ENCODE results near the gene SMIM1.
"Not testable (repeated sequence)": the region's sequence is repeated elsewhere in the genome, so short reads cannot be mapped to it uniquely, and the experiment has no call there.

The SMIM1 gene

GRCh38 chr1:3738943-3739342 lies 33.6 kb upstream of the SMIM1 start:
- DNase-seq, result no peak

DNA sequence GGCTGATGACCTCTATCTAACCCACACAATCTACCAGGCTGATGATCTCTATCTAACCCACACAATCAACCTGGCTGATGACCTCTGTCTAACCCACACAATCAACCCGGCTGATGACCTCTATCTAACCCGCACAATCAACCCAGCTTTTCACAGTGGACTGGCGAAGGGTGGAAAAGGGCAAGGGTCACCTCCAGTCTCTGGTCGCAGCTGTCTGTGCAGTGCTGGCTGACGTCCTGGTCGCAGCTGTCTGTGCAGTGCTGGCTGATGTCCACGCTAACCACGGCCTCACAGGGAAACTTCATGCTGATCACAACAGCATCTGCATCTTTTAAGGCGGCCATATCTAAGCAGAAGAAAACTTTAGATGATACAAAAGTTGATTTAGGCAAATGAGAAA lies 32.5 kb upstream of the SMIM1 start:
- no peak for DNase-seq

DNA sequence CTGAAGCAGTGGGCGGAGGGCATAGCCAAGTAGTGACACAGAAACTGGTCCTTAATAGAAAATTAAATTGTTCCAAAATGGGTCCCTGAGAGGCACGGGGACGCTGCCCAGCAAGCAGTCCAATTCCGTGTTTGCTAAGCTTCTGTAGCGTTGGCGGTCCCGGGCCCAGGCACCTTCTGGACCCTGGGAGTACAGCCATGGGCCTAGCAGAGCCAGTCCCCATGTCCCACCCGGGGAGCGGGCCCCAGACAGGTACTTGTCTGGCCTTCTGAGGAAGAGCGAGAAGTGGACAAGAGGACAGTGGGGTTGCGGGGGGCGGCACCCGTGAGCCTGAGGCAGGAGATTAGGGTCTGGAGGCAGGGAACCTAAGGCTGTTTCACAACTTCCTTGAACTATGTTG lies 31.8 kb upstream of the SMIM1 start:
- no peak for DNase-seq

GRCh38 chr1:3741566-3742438 lies 30.7 kb upstream of the SMIM1 start:
- DNase-seq, result no peak

DNA sequence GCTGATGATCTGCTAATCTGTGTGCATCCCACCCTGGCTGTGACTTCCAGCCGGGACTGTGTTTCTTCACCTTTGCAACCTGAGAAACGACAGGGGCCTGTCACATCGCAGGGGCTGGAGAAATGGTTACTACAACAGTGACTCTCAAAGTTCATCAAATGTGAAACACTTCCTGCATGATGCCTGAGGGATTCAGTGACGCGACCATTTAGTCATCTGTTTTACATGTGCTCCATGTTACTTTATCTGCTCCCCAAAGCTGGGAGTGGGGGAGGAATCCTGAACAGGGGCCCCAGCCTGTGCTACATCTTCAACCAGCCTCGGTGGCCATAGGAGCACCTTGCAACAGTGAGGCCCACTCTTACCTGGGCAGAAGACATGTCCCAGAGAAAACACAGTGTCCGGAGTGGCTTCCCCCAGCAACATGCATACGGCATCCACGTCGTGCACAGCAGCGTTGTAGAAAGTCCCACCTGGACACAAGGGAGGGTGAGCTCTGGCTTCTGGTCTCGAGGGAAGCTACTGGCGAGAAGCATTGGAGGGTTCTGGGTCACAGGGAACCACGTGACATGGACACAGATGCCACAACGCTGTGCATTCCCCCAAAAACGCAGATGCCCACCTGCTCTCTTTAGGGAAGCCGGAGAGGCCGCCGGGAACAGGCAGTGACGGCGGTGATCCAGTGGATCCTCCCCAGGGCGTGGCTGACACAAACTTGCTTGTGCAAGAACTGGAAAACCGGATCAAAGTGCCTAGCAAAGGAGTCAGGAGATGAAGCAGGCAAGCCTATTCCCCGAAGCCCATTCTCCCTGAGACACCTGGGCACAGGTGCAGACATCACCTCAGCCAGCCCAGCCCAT lies 29.9 kb upstream of the SMIM1 start:
- DNase-seq, result no peak

DNA sequence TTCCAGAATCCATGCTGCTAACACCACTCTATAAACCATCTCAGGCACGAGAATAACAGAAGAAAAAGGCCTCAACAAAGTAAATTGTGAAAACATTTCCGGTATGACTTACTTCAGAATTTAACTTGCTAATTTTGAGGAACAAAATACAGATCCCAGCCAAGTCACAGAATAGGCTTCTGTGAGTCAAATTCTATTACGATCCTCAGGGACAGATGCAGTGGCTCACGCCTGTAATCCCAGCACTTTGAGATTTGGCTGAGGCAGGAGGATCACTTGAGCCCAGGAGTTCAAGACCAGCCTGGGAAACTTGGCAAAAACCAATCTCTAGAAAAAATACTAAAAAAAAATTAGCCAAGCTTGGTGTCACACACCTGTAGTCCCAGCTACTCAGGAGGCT lies 29.1 kb upstream of the SMIM1 start:
- DNase-seq, result no peak

- DNase-seq, result no peak
These were observed 28.7 kb upstream of the SMIM1 start for GRCh38 chr1:3743826-3744225.

- no peak for DNase-seq
These were observed 27.9 kb upstream of the SMIM1 start for GRCh38 chr1:3744646-3745045.

- DNase-seq, result no peak
These were observed 27.5 kb upstream of the SMIM1 start for GRCh38 chr1:3745071-3745470.

DNA sequence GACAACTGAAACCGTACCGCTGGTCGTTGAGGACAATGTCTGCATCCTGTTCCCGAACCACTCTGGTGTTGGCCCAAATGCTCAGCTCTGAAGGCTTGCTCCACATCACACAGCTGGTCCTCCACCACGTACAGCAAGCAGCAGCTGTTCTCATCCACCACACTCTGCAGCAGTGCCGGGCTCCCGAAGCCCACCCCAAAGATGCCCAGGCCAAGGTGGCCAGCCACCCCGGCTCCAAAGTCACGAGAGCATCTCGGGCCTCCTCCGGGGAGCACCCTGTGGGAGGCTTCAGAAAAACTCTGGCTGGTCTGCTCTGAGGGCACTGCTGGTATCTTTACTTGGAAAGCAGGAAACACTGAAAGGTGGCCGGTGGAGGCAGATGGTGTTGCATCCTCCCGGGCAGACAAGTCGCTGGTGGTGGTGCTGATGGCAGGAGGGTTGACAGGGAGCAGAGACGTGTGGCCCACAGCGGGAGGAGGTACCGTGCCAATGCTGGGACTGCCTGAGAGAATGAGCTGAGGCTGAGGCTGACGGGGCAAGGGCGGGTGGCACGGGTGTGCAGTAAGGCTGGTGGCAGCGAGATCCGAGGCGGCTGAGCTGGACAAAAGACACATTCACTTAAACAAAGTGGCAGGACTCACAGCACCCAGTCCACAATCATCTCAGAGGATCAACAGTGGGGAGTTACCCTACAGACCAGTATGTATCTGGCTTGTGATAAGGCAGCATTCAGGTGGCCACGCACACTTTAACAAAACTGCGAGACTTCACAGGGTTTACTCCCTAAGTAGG lies 26.8 kb upstream of the SMIM1 start:
- DNase-seq, result no peak

DNA sequence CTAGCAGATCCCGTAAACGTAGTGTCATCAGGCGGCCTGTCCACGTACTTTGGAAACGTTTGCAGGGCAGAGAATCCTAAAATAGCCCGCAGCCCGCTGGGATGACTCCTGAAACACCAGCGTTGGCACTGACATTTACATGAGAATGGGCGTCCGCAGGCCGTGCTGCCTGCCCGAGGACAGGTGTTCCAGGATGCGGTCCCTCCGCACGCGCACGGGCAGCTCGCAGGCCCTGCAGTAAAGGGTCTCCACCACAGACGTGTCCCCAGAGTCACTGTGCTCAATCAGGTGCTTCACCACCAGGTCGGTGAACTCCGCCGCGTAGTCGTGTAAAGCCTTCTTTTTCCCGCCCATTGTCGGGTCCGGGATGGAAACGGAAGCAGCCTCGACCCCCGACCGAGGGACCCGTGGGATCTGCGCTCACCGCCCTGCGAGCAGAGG lies 26.1 kb upstream of the SMIM1 start:
- no peak for DNase-seq

DNA sequence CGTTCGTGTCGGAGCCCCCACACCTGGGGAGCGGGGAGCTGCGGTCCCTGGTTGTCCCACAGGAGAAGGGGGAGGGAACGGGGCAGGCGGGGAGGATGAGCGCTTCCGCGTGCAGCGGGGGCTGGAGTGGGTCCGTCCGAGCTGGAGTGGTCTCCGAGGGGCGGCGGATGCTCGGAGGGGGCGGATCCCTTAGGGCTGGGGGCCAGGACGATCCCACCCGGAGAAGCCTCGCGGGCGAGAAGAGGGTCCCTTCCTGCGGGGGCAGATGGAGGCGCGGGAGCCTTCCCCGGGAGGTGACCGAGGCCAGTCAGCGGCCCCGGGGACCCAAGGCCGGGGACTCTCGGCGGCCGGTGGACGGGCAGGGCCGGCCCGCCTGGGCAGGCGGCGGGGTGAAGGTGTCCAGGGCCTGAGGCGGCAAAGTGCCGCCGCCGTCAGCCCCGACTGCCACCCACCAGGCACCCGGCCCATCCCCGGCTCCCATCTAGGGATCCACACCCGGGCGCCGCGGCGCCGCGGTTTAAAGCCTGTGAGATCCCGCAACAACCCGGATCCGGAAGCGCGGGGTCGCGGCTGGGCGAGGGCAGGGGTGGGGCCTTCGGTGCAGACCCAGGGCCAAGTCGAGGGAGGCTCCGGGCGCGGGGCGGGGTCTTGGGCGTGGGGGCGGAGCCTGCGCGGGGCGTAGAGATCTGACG lies 25.6 kb upstream of the SMIM1 start:
- DNase-seq, result peak; percentile 54

- DNase-seq, result no peak
These were observed 25.1 kb upstream of the SMIM1 start for GRCh38 chr1:3747522-3747848.

DNA sequence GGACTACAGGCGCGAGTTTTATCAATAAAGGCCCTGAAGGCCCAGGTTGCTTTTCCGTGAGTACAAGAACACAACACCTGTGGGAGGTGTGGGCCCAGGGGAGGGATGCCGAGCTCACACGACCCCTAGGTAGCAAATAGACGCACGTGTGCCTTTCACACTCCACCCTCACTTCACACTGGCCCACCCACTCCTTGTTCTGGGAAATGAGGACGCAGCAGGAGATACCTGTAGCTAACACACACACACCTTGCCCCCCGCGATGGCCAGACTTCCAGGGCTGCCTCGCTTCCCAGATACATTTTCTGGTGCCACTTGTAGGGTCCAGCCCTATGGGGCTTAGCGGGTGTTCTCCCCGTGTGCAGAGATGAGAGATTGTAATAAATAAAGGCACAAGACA lies 24.6 kb upstream of the SMIM1 start:
- DNase-seq, result no peak

DNA sequence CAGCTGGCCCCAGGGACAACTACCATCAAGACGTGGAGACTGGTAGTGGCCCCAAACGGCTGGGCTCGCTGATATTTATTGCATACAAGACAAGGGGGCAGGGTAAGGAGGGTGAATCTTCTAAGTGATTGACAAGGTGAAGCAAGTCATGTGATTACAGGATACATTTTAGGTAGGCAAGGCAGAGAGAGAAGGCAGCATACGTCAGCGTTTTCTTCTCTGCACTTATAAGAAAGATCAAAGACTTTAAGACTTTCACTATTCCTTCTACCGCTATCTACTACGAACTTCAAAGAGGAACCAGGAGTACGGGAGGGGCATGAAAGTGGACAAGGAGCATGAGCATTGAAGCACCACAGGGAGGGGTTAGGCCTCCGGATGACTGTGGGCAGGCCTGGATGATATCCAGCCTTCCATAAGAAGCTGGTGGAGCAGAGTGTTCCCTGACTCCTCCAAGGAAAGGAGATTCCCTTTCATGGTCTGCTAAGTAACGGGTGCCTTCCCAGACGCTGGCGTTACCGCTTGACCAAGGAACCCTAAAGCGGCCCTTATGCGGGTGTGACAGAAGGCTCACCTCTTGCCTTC lies 24.1 kb upstream of the SMIM1 start:
- DNase-seq, result not testable (repeated sequence)

DNA sequence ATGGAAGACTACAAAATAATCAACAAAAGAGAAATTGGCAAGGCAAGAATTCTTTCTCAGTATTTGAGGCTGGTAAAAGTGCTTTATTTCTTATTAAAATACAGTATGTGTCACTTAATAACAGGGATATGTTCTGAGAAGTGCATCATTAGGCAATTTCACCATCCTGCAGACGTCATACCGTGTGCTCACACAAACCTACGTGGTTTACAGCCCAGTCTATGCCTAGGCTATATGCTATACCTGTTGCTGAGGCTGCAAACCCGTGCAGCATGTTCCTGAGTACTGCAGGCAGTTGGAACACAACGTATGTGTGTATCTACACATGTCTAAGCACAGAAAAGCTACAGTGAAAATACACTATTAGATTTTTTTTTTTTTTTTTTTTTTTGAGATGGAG lies 23.0 kb upstream of the SMIM1 start:
- DNase-seq, result no peak

DNA sequence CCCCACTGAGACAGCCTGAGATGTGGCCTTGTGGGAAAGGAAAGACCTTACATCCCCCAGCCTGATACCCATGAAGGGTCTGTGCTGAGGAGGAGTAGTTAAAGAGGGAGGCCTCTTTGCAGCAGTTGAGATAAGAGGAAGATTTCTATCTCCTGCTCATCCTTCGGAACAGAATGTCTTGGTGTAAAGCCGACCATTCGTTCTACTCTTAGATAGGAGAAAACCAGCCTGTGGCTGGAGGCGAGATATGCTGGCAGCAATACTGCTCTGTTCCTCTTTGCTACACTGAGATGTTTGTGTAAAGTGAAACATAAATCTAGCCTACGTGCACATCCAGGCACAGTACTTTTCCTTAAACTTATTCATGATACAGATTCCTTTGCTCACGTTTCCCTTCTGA lies 21.8 kb upstream of the SMIM1 start:
- no peak for DNase-seq

DNA sequence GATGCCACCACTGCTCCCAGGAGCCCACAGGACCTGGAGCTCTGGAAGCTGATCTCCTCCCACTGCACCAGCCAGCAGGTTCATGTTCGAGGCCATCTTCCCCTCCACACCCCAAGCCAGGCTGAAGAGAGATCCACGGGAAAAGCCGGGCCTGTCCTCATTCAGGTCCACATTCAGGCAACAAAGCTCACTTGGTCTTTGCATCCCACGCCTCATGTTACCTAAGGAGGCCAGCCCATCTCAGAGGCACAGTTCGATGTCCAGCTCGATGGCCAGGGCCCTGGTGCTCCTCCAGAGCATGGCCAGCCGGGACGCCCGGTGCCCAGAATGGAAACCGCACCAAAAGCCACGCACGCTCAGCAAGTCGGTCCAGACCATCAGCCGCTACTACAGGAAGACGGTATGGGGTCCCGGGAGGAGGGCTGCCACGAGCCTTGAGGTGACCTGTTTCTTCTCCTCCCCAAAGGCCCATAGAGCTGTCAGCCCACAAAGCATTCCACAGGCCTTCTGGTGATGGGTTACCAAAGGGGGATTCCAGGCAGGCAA lies 20.1 kb upstream of the SMIM1 start, which contains the start of gene CCDC27:
Gene CCDC27 (plus strand): TSS at position 51 of the 546 bp plus-strand sequence. CDS start 32 bp downstream, at position 83.
- DNase-seq, result no peak

GRCh38 chr1:3753656-3754454 lies 18.7 kb upstream of the SMIM1 start:
- no peak for DNase-seq

- DNase-seq, result no peak
These were observed 16.2 kb upstream of the SMIM1 start for GRCh38 chr1:3756394-3756793.

DNA sequence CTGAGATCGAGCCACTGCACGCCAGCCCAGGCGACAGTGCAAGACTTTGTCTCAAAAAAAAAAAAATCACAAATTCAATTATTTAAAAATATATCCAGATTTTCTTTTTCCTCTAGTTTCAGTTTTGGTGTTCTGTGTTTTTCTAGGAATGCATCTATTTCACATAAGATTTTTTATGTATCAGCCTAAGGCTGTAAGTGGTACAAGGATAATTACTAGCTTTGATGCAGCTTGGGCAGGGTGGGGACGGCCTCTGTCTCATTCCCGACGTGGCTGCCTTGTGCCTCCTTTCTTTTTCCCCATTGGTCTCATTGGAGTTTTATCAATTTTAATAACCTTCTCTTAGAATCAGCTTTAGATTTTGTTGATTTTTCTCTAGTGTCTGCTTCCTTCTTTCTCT lies 13.4 kb upstream of the SMIM1 start:
- DNase-seq, result no peak

All from inflammatory macrophage treated with lipopolysaccharide for 4 hours (primary cell).